Globus pallidus (tissue), 1 donor: Measurements from ENCODE around the gene ARID5B.
A peak's percentile ranks its signal among the peaks of the same experiment; 100 is the strongest.

Source experiments
- DNase-seq: peaks from one replicate; pipeline ENCODE4 v3.0.0-alpha.2; 2015; ENCODE audit warnings: low spot score

ARID5B gene

DNA sequence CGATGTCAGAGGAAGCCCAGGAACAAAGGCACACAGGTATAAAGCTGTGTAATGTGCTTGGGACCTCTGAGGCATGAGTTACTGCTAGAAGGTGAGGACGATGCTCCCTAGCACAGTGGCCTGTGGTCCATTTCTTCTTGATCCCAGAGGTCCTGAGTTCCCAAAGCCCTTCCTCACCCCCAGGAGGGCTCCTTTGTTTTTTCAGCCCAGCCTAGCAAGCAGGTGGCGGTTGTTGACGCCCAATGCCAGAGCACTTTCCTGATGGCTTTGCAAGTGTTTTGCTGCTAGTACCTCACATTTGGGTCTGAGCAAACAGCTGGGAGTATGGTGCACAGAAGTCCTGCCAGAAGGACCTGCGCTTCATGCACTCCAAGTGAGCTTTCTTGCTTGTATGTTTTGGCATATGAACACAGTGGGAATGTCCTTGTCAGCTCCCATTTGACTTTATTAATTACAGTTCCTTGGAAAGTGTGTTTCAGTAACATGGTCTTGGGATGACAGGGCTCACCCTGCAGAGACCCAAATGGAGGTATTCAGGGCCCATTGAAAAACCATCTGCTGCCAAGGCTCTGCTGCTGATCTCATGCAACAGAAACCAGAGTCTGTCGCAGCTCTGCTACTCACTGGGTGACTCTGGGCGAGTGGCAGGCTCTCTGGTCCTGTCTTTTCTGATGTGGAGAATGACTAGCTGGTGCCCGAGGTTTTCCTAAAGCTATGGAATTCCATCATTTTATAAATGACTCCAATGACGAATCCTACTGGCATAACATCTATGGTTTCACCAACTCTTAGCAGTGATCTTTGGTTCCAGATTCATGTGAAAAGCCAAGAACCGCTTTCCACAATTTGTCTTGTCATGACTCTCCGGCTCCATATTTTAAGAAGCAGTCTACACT, 134.9 kb downstream of the ARID5B start:
- DNase-seq: no peak

DNA sequence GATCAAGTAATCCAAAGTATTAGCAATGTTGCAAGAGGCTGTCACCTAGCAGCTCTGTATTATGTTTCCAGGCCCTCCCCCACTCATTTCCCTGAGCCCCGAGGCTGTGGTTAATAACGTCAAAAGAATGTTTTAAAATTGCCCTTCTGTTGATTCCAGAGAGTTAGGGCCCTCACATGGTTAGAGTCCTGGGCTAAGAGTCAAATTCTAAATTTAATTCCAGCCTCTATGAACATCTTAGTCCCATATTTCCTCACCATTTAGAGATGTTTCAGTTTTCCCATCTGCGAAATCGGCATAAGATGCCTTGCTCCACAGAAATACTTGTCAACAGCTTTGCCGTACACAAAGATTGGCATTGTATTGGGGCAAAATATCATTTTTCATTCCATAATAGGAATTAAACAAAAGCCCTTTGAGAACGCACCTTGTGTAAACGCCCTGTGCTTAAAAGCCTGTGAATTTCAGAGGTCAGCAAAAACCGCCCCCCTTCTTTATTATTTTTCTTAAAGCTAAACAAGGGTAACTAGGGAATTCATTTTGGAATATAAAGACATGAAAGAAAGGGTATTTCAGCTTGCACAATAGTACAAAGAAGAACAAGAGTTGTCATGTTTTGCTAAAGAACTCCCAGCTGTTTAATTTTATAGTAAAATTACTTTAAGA, 135.8 kb downstream of the ARID5B start:
- no peak for DNase-seq

DNA sequence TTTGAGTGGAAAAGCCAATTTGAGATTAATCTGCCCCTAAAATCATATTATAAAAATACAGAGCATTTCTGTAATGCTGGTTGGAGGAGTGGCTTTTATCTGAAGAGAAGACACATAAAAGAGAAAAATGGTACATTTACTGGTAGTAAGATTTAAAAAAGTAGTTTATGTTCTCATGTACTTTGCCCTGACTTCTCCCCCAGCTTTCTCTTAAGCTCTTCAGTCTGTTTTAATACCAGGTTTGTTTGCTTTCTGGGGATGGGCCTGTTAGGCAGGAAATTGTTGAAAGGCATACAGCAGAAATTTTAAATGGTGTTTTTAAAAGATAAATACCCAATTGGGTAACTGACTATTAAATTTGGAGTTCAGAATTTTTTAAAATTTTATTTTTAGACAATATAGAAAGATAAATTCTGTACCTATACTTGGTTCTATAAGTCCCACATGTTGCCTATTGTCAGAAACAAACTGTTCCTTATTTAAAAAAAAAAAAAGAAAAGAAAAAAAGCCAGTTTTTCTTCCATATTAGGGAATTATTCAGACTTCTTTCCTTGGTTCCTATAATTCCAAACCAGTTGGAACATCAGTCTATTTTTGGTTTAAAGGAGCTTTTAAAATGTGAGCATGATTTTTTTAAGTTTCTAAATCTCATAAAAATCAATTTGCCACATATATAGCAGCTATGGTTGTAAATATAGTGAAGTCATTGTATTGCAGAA, 136.6 kb downstream of the ARID5B start:
- DNase-seq: no peak

DNA sequence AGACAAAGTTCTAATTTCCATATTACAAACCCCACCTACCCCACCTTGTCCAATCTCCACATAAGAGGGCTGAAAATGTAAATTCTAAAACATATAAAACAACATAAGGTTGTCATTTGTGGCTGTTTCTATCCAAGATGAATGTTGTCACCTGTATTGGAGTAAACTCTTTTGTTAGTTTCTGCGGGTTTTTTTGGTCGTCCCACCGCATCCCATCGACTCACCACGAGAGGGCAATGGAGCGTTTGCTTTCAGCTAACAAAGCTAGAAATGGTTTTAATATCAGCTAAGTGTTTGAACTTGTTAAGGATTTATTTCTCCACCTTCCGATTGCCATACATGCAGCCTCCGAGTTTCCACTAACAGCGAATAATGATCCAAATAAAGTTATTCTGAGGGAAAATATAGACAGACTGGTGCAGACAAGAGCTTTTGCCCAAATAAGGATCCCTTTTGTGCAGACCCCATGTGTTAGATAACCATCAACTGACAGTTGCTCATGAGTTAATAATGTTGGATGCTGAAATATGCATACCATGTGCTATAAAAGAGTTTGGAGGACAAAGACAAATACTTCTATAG, 137.2 kb downstream of the ARID5B start:
- DNase-seq: peak; percentile 76

DNA sequence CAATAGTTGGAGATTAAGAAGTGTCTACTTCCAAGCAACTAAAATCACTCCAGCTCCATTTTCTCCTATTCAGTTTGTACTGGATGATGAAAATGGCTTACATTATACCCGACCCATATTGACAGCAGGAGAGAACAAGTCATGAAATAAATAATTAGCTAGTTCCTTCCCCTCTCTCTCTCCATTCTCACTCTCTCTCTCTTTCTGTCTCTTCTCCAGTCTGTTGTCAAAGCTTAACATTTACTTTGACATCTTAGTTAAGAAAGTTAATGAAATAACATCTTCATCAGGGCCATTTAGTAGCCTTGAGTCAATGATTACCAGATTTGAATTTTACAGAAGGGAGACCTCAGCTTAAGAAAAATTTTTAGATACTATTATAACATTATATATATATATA, 138.5 kb downstream of the ARID5B start:
- no peak for DNase-seq

DNA sequence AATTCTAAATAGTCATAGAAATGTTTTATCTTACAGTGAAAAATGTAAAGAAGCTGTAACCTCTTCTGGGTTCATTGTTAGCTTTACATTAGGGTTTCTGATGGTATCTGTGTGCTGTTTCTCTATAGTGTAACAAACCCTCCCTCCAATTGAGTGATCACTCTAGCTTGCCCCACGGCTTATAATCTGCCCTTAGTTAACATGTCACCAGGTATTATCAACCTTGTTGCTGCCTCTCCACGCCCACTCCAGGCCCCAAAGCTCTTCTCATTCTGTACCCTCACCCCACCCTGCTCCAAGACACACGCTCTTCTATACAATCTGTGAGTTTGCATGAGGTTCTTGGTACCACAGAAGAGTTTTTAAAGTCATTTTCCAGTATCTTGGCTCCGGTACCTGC, 139.4 kb downstream of the ARID5B start:
- DNase-seq: no peak

DNA sequence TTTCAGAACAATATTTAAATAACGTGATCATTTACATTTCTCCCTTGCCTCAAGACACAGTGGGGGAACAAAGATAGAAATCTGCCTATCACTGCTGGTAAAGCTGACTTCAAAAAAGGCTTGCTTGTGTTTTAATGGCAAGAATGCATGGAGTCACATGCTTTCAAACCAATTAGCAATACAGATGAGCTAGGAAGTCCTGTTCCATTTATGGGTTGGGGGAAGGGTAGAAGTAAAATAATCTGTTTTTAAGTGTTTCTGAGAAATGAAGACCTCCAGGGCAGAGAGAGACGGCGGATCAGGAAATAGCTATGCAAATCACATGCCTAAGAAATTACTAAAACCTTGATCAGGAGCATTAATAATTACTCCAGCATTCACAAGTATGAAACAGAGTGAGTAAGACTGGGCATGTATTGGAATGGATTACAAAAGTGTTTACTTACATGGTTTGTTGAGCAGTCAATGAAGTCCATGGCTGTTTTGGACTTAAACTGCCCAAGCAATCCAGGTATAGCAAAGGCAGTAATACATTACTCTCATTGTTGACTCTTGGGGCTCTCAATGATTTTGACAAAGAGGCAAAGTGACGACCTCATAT, 142.0 kb downstream of the ARID5B start:
- DNase-seq: no peak

DNA sequence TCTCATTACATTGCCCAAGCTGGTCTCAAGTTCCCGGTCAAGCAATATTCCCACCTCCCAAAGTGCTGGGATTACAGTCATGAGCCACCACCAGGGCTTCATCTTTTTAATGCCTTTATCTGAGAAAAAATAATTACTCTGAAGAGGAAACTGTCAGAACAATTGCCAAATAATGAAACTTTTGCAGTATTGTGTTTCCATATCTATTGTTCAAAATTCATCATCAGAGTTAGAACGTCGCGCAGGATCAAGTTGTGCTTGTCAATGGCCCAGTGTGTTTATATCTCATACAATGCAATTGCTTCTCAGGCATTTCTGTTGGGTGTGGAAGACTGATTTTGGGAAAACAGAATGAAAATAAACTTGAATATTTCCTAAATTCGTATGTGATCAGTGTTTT, 143.1 kb downstream of the ARID5B start:
- DNase-seq: no peak

DNA sequence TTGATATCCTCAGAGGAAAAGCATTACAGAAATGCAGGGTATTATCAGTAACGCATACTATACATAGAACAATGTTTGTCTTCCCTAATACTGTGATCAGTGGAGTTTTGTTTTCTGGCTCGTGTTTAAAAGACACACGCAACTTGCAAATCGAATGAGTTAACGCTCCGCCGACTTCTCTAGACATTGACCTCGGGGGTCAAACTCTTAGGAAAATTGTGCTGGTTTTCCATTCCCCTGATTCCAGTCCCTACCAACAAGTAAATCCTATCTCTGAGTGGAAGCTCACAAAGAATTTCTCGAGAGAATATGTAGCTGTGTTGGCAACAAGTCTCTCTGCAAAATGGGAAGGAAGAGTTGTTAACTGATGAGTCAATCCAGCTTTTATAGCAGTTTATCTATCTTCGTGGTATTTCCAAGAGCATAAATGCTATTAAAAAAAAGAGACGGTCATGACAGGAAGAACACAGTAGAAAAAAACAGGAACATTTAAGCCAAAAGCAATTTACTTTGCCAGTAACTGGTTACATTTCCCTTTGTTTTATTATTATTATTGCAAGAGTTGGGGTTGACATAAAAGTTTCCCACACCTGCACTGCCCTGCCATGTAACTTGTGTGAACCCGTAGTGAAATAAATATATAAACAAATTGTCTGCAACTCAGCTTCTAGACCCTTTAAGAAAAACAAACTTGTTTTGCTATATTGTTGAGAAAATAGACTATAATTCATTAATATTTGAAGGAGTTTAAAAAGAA, 144.4 kb downstream of the ARID5B start:
- DNase-seq: peak; percentile 47

DNA sequence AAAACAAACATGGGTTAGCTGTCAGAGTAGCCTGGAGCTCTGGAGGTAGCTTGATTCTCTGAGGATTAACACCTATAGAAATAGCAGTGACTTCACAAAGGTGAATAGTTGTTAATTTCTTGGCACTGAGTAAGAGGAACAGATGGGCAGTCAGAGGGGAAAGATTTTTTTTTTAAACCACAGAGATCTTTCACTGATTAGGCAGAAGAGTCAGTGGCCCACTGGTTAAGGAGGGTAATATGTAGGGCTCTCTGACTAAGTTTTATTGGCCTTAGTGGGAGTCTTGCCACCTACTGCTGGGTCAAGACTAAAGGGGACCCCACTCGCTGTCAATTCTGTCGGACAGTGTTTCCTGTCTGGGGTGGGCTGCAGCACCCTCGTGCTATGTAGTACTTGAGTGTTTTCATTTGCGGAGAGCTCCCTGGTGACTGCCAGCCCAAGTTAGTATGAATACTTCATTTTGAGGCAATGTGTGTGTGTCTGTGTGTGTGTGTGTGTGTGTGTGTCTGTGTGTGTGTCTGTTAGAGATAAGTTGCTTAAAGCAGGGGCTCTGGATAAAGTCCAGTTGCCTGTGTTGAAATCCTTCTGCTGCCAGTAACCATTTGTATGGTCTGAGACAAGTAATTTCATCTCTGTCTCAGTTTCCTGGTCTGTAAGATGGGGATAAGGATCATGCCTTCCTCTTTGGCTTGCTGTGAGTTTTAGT, 145.2 kb downstream of the ARID5B start:
- peak; percentile 29 for DNase-seq

DNA sequence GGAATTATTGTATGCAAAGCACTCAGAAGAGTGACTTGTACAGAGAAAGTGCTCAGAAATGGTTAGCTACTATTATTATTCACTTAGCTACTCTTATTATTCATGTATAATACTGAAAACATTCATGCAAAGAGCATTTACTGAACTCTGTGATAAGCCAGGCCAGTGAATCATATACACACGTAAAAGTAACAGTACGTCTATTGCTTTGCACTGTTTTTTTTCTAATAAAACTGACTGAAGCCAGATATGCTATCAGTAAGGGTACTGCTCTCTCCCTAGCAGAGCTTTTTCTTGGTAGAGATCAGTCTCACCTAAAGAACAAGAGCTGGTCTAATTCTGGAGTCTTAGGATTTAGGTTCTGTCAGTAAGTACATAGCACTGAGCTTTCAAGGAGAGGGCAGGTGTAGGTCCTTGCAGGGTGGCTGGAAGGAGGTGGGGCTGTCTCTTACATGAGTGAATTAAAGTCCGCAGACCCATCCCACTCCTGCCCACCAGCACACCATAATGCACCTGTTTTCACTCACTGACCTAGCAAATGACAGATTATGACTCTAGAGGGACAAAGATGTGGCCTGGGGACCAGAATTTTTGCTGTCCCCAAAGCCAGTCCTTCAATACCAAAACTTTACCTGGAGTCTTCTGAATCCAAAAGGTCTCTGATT, 145.9 kb downstream of the ARID5B start:
- DNase-seq: no peak

DNA sequence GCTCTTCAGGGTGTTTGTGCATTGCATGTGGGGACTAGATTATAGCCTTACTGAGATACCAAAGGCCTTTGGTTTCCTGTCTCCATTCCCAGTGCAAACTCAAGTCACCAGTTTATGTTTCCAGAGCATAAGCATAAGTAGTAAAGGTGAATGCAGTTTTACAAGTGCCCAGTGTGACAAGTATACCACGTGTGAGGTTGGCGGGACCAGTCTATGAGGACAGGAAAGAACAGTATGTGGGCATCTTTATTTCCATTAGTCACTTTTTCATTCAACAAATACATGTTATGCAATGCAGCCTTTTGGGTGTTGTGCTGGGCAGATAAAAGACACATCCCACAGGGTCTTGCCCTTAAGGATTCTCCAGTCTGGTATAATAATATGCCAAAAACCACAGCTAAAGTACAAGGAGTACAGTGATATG, 146.5 kb downstream of the ARID5B start:
- peak; percentile 50 for DNase-seq

DNA sequence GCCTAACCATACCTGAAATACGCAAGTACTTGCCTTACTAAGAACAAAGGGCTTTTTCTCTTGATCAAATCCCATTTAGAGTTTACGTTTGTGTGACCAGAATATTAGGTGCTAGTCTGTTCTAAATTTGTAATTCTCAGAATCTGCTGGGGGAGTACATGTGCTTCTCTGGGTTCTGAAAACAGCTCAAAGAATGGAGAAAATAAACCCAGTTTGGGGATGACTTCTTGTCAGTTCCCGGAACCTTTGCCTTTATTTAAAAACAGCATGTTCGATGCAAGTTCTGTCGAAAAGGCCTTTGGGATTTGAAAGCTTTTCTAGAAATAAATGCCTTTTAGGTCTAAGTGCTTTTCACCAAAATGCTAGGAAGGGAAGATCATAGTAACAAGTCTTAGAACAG, 147.0 kb downstream of the ARID5B start:
- no peak for DNase-seq

DNA sequence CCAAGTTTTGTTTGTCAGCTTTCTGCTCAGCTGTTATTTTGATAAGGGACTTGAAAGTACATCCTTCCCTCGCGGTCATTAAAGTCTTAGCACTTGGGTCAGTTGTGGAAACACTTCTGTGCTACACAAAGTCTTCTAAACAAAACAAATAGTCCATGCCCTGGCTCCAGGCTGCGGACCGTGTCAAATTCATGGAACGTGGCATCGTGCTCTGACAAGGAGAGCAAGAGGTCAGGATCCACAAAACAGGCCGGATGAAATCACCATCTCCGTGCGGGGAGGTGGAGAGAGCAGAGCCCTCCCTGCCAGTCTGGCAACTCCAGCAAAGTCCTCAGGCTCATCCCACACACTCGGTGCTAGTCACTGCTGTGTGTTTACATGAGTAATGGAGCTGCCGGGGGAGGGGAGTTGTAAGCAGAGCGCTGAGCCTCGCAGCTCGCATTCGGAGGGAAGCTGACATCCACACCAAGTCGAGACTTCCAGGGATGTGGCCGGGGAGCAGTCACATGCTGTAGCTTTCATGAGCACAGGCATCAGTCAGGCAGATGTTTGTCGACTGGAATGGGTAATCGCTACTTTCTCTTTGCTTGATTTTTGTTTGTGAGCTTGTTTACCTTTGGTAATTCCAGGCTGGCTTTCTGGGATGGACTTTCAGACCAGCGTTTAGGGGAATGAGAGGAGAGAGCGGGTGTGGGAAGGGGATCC, 147.6 kb downstream of the ARID5B start:
- DNase-seq: peak; percentile 97

DNA sequence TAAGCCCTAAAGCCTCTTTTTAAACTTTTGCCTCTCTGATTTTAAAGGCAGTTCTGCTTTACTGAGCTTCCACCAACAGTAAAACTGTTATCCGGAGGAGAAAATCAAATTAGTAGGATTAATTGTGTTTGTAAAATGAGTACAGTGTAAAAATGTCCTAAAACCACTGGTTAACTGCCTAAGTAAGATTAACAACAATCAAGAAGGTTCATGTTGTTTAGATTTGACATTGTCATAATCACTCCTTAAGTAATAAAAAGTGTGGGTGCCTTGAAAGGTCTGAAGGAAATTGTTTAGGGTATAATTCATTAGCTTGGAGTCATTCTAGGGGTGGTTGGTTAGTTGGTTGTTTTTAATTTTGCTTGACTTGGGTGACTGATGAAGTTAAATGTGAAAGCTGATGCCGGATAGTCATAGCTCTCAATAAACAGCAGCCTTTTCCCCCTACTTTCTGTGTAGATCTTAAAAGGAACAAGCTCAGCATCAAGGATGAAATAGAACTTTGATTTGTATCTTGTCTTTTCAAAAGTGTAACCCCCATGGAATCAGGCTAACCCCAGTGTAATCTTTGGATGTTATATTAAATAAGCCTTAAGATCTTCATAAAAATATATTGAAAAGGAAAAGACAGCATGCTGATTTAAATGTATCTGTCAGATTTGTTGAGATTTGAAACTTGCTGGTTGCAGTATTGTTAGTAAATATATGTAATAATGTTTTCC, 148.3 kb downstream of the ARID5B start:
- no peak for DNase-seq

DNA sequence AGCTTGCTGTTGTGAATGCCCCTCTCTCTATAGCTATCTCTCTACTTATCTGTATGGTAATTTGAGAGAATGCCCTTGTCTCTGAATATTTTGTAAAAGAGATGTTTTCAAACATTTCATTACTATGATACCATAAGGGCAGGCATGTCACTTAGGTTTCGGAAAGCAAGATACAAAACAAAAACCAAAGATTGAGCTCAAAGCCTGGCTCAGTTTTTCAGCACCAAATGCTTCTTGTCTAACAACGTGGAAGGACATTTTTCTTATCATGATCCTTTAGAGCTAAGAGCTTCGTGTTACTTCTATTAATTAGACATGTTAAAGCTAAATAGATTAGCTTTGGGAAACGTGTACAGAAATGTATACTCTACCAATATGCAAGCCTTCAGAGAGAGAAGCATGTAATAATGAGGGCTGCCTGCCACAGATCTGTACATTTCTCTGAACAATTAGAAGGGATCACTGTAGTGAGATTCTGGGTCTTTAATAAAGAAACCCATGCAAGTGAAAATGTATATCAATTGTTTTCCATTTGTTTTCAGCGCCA, 148.9 kb downstream of the ARID5B start:
- DNase-seq: no peak

DNA sequence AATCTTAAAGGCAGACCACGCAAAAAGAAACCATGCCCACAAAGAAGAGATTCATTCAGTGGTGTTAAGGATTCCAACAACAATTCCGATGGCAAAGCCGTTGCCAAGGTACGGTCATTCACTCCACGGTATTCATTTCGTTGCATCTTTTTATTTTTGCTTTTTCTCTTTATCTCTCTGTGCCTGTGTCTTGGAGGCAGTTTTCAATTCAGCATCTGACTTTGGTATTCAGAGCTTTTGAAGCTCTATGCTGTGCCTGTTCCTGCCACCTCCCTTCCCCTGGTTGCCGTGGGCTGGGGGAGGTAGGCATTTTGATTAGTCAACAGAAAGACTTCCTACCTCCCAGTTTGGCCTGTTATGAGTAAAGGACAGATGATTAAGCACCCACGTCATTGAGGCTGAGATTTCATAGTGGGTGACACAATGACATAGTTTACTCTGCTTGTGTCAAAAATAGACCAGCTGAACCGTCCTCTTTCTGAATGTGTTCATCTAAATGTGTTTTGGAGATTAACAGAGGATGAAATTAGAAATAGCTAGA, 149.5 kb downstream of the ARID5B start:
- no peak for DNase-seq

DNA sequence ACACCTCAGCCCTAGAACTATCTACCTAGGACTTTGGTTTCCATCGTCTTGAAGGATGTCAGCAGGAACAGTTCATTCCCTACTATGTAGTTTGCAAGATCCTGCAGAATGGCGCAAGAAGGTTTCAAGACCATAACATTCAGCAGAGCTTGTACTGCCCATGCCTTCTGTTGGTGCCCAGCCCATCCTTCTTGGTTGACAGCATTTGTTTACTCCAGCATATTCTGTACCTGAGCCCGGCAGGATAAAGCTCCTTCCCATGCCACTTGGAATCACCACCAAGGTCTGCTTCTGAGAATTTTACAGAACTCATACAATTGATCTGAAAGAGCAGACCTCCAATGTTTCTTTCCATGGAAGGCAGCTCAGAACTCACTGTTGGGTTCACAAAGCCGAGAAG, 150.8 kb downstream of the ARID5B start:
- DNase-seq: no peak
